A172 (cell line): Measurements from ENCODE around the gene DACH1. TPM values are rescaled to one million over a fixed set of nuclear protein-coding genes. Genes with fewer than 3 reads are reported as not detected.
"Not testable (repeated sequence)": the region's sequence is repeated elsewhere in the genome, so short reads cannot be mapped to it uniquely, and the experiment has no call there.

Source experiments
- DNase-seq: peaks from one replicate; pipeline ENCODE4 v3.0.0-alpha.2; 2015; ENCODE audit warnings: low spot score
- total RNA-seq: library from RNA; depleted of rRNA; stranded (reverse); fragments of >200 nt; shearing (Covaris generic); gene quantifications from 2 replicates; pipeline ENCODE4 v1.2.3, GENCODE V29; 2014

Gene DACH1
- total RNA-seq, 1 experiment from 2014 or later, result not detected

GRCh38 chr13:71778998-71779397, 88.0 kb downstream of the DACH1 start:
- DNase-seq, result not testable (repeated sequence)

GRCh38 chr13:71775966-71776365, 91.0 kb downstream of the DACH1 start:
- DNase-seq, result no peak

- no peak for DNase-seq
These were observed 92.1 kb downstream of the DACH1 start for GRCh38 chr13:71774863-71775262.

- no peak for DNase-seq
These were observed 93.5 kb downstream of the DACH1 start for GRCh38 chr13:71773531-71773930.

- DNase-seq, result no peak
These were observed 94.6 kb downstream of the DACH1 start for GRCh38 chr13:71772361-71772760.

- DNase-seq, result no peak
These were observed 95.9 kb downstream of the DACH1 start for GRCh38 chr13:71771144-71771543.

GRCh38 chr13:71770710-71771109, 96.3 kb downstream of the DACH1 start:
- no peak for DNase-seq

GRCh38 chr13:71768881-71769280, 98.1 kb downstream of the DACH1 start:
- DNase-seq, result no peak

- DNase-seq, result no peak
These were observed 107.1 kb downstream of the DACH1 start for GRCh38 chr13:71759651-71760511.

- DNase-seq, result no peak
These were observed 108.2 kb downstream of the DACH1 start for GRCh38 chr13:71758828-71759227.

- no peak for DNase-seq
These were observed 112.5 kb downstream of the DACH1 start for GRCh38 chr13:71754407-71754974.

- DNase-seq, result no peak
These were observed 114.1 kb downstream of the DACH1 start for GRCh38 chr13:71752775-71753513.

GRCh38 chr13:71751073-71751472, 115.9 kb downstream of the DACH1 start:
- DNase-seq, result no peak

- no peak for DNase-seq
These were observed 136.7 kb downstream of the DACH1 start for GRCh38 chr13:71730267-71730666.

GRCh38 chr13:71729441-71729840, 137.6 kb downstream of the DACH1 start:
- DNase-seq, result no peak

- DNase-seq, result no peak
These were observed 139.3 kb downstream of the DACH1 start for GRCh38 chr13:71727662-71728061.

GRCh38 chr13:71727042-71727441, 140.0 kb downstream of the DACH1 start:
- DNase-seq, result no peak

GRCh38 chr13:71722206-71722605, 144.8 kb downstream of the DACH1 start:
- DNase-seq, result no peak

- no peak for DNase-seq
These were observed 145.9 kb downstream of the DACH1 start for GRCh38 chr13:71721104-71721503.

GRCh38 chr13:71718931-71719330, 148.1 kb downstream of the DACH1 start:
- DNase-seq, result no peak

GRCh38 chr13:71714802-71715375, 152.1 kb downstream of the DACH1 start:
- DNase-seq, result no peak

GRCh38 chr13:71712988-71713653, 153.9 kb downstream of the DACH1 start:
- DNase-seq, result no peak
